ENCODE measurements around the gene CRADD.

DNA sequence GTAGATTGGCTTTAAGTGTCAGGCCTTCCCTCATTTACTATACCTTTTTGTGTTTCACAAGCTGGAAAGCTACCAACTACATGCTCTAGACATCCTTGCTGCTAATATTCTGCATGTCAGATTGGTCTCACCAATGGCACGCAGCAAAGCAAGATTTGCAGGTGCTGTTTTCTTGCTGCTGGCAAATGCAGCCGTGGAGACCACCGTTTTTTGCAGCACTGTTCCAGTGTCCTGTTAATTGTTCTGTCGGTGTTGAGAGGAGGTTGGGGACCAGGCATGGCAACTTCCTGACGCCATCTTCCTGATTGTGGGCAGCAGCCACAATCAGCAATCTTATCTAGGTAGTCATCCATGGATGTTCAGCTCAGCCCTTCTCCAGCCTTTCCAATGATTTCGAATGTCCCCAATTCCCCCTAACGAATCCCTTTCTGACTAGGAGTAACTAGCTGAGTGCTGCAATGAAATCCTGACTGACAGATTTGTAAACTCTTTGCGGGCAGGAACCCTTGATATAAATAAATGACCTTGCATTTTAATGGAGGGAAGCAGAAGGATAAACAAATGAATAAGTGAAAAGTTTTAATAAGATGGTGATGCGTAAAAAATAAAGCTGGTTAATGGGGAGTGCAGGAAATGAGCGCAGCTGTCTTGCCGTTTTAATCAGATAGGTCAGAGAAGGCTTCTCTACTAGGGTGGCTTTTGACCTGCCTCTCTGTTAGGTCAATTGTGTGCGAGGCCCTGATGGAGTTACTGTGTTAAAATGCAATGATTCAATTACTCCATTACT, 574 bp upstream of the CRADD start:
- no peak for TF ChIP-seq POLR2A (IDR thresholded peaks at IDR 0.05)
- no peak for TF ChIP-seq CTCF (IDR thresholded peaks at IDR 0.05)
